GM12878 (cell line): Measurements from ENCODE around the gene CRYGN. TPM values are rescaled to one million over a fixed set of nuclear protein-coding genes. Genes with fewer than 3 reads are reported as not detected.

Experiments used
- ATAC-seq: fragments of 200-7000 bp; cut with Tn5 transposase; 3 replicates; pipeline ENCODE4 v1.9.1; 2020; ENCODE audit warnings: mild to moderate bottlenecking, moderate library complexity
- BruUV-seq: library from RNA; stranded (reverse); fragments of 400-500 nt; replicated peaks from 2 replicates; lab custom pipeline; 2021; lab: Mats Ljungman, UMichigan
- CTCF ChIA-PET: fragments of 300-600 bp; sonication (Branson Sonifier 250); formaldehyde crosslinking; extraction: SDS; loops from one replicate; lab custom pipeline; 2021; ENCODE audit warnings: inconsistent platforms; lab: Yijun Ruan, JAX
- POLR2A ChIA-PET: fragments of 350-600 bp; formaldehyde crosslinking; extraction: SDS; loops from one replicate; lab custom pipeline; 2021; ENCODE audit warnings: inconsistent platforms; lab: Charles Lee
- RAD21 ChIA-PET: fragments of 300-600 bp; sonication (Branson Sonifier 250); formaldehyde crosslinking; loops from one replicate; lab custom pipeline; 2023; ENCODE audit warnings: antibody characterized with exemption; ENCODE audit not compliant: unreplicated experiment; lab: Charles Lee
- SMC1A ChIA-PET: fragments of 300-600 bp; sonication (Branson Sonifier 250); formaldehyde crosslinking; loops from one replicate; lab custom pipeline; 2023; ENCODE audit not compliant: unreplicated experiment, uncharacterized antibody; lab: Charles Lee
- DNase-seq: peaks from one replicate; pipeline ENCODE4 v3.0.0-alpha.2; 2011; ENCODE audit warnings: low read depth, low spot score
- FAIRE-seq: peaks from 3 replicates; lab custom pipeline; 2011; peaks lifted over from hg19 to GRCh38; lab: Jason Lieb, UNC
- H2AFZ ChIP-seq: 2 replicates; pipeline ENCODE4 v1.6.0; 2011; ENCODE audit warnings: low read depth, low read length, control low read depth; ENCODE audit not compliant: control insufficient read depth
- H3K27ac ChIP-seq: 2 replicates; pipeline ENCODE4 v1.5.1; 2011; ENCODE audit warnings: control low read depth; ENCODE audit not compliant: control insufficient read depth, insufficient read depth
- H3K27me3 ChIP-seq, 2 experiments: replicated peaks in 1 of 2; 2 replicates each; pipeline versions ENCODE4 v1.6.0 to v1.6.1; 2011; ENCODE audit warnings: low read length in 1 of 2; ENCODE audit not compliant: control insufficient read depth in 2 of 2, insufficient read depth in 2 of 2
- H3K36me3 ChIP-seq, 2 experiments: 2 replicates each; pipeline ENCODE4 v1.5.1; 2011; ENCODE audit warnings: low read length in 1 of 2; ENCODE audit not compliant: control insufficient read depth in 2 of 2, insufficient read depth in 2 of 2
- H3K4me1 ChIP-seq: 2 replicates; pipeline ENCODE4 v1.6.1; 2011; ENCODE audit warnings: mild to moderate bottlenecking, low read length, moderate library complexity, mixed read lengths; ENCODE audit not compliant: control insufficient read depth, insufficient read depth
- H3K4me2 ChIP-seq: 2 replicates; pipeline ENCODE4 v1.6.0; 2011; ENCODE audit warnings: control low read depth; ENCODE audit not compliant: control insufficient read depth, insufficient read depth
- H3K4me3 ChIP-seq: fragments of 200-600 bp; sonication (generic); 2 replicates; pipeline ENCODE4 v1.5.1; 2016
- H3K79me2 ChIP-seq: 2 replicates; pipeline ENCODE4 v1.6.0; 2011; ENCODE audit warnings: low read length; ENCODE audit not compliant: control insufficient read depth, insufficient read depth
- H3K9ac ChIP-seq: 2 replicates; pipeline ENCODE4 v1.8.0; 2011; ENCODE audit warnings: low read length, control low read depth, mixed read lengths; ENCODE audit not compliant: control insufficient read depth, insufficient read depth
- H3K9me3 ChIP-seq: replicated peaks from 3 replicates; pipeline ENCODE4 v1.5.1; 2011; ENCODE audit warnings: mild to moderate bottlenecking, low read length; ENCODE audit not compliant: control insufficient read depth, insufficient read depth
- H4K20me1 ChIP-seq: 2 replicates; pipeline ENCODE4 v1.6.0; 2011; ENCODE audit not compliant: control insufficient read depth, insufficient read depth
- BMI1 ChIP-seq: fragments of 450-650 bp; IDR thresholded peaks from 2 replicates; pipeline ENCODE4 v1.6.1; 2016; ENCODE audit warnings: mild to moderate bottlenecking, moderate library complexity, borderline replicate concordance
- FOXK2 ChIP-seq: fragments of 450-650 bp; IDR thresholded peaks from 2 replicates; pipeline ENCODE4 v1.6.1; 2017; ENCODE audit warnings: mild to moderate bottlenecking, moderate library complexity
- MTA3 ChIP-seq: IDR thresholded peaks from 2 replicates; pipeline ENCODE4 v1.6.1; 2012; ENCODE audit warnings: low read length, inconsistent platforms, borderline replicate concordance
- MYB ChIP-seq: fragments of 150-350 bp; IDR thresholded peaks from 2 replicates; pipeline ENCODE4 v1.6.1; 2014; ENCODE audit warnings: mild to moderate bottlenecking, low read depth, low read length, borderline replicate concordance
- PML ChIP-seq: IDR thresholded peaks from 2 replicates; pipeline ENCODE4 v1.6.1; 2012; ENCODE audit warnings: low read length, inconsistent platforms
- POLR2A ChIP-seq: IDR thresholded peaks from 2 replicates; pipeline ENCODE4 v1.6.1; 2011; ENCODE audit warnings: low read depth, mild to moderate bottlenecking, low read length
- POU2F2 ChIP-seq: IDR thresholded peaks from 3 replicates; pipeline ENCODE4 v1.6.1; 2011; ENCODE audit warnings: low read depth, mild to moderate bottlenecking, low read length, borderline replicate concordance
- RBBP5 ChIP-seq: fragments of 200-600 bp; sonication (generic); conservative IDR thresholded peaks from 2 replicates; pipeline ENCODE4 v1.6.1; 2016
- WRNIP1 ChIP-seq: IDR thresholded peaks from 2 replicates; pipeline ENCODE4 v1.6.1; 2011; ENCODE audit warnings: low read depth, low read length, improper control_type of control experiment, borderline replicate concordance
- YBX1 ChIP-seq: fragments of 450-650 bp; IDR thresholded peaks from 2 replicates; pipeline ENCODE4 v1.6.1; 2016; ENCODE audit warnings: antibody characterized with exemption
- WGBS: methylation state at CpG from one replicate; pipeline ENCODE4 v1.1.6; 2016; ENCODE audit warnings: low lambda C conversion rate; ENCODE audit not compliant: insufficient replicate concordance, insufficient coverage; ENCODE audit errors: missing lambda C conversion rate; 5-methylcytosine and 5-hydroxymethylcytosine counted together
- in situ Hi-C: fragments of 300-500 bp; cut with MboI; formaldehyde crosslinking; loops from 9 replicates; pipeline ENCODE4 v1.14.3; 2018; ENCODE audit warnings: mixed read lengths
- intact Hi-C: fragments of 100-400 bp; cut with micrococcal nuclease; formaldehyde crosslinking; loops from one replicate; pipeline ENCODE4 v1.14.2; 2022; ENCODE audit not compliant: unreplicated experiment
- polyA plus RNA-seq, 11 experiments: library from polyadenylated mRNA; depleted of rRNA in 4 of 11; unstranded in 6 of 11; stranded (reverse) in 5 of 11; fragments of >200 nt; fragmentation: Nextera tagmentation in 4 of 11; fragmentation: Illumina TruSeq in 1 of 11; extraction: Ambion mirVana in 4 of 11; extraction: Trizol in 1 of 11; gene quantifications; 1 replicate in 1 of 11; 2 replicates in 10 of 11; pipeline versions ENCODE4 v1.2.1 to v1.2.3, GENCODE V29; 2011 to 2016; ENCODE audit warnings: inconsistent platforms in 2 of 11, missing spikeins in 2 of 11, low read depth in 1 of 11
- total RNA-seq, 4 experiments: library from RNA; depleted of rRNA in 3 of 4; stranded (reverse); fragments of >200 nt in 3 of 4; fragmentation: Illumina TruSeq in 1 of 4; extraction: Trizol in 1 of 4; gene quantifications; 2 replicates each; pipeline versions ENCODE4 v1.2.1 to v1.2.3, GENCODE V29; 2013 to 2021
- TF ChIP-seq, protein P1 (sequence below): fragments of 150-350 bp; IDR thresholded peaks from 2 replicates; pipeline ENCODE4 v1.6.1; 2016; ENCODE audit warnings: low read depth, low read length

CRYGN gene
- total and polyA plus RNA-seq, 10 of the 15 experiments (the other 5 are each of a cell fraction or from before 2014, with no cell fraction given): not detected

- ChIA-PET POLR2A (no interaction called here), CTCF (interaction anchor here (0.6 to 1.6 kb wide), 2 partner anchors 12 to 68 kb away, joined by 3 to 4 read pairs; no protein-coding TSS in a partner anchor), RAD21 (interaction anchor here (0.8 to 1.2 kb wide), 2 partner anchors 12 to 197 kb away, joined by 3 read pairs; no protein-coding TSS in a partner anchor), SMC1A (no interaction called here)
- no peak overlapping the region for H3K4me2 ChIP-seq
- intact Hi-C loops (no loop called here), in situ Hi-C loops (no loop called here)
- ATAC-seq (no peak), FAIRE-seq (no peak), DNase-seq (no peak)
- BruUV-seq: no TSS peak
- 46% methylated on average over 9 of the region's 9 CpGs for WGBS
- H3K9ac ChIP-seq: no peak overlapping the region
- peaks cover 8% of the 10 kb centered on the region for H3K4me1 ChIP-seq
- no peak overlapping the region for H2AFZ ChIP-seq
- no peaks in the 10 kb centered on the region for H3K79me2 ChIP-seq
- peaks cover 0 to 2% of the 10 kb centered on the region in 2 experiments; a peak in 2 of 4 replicates for H3K27me3 ChIP-seq
- no peaks in the 10 kb centered on the region for H3K36me3 ChIP-seq
- TF ChIP-seq PML (no peak), POU2F2 (no peak)
- H3K4me3 ChIP-seq: no peak overlapping the region
- H3K27ac ChIP-seq: no peak overlapping the region
- no peaks in the 10 kb centered on the region for H3K9me3 ChIP-seq
- H4K20me1 ChIP-seq: no peaks in the 10 kb centered on the region
Observed at GRCh38 chr7:151436446-151437158, 3.3 kb downstream of the CRYGN start.

DNA sequence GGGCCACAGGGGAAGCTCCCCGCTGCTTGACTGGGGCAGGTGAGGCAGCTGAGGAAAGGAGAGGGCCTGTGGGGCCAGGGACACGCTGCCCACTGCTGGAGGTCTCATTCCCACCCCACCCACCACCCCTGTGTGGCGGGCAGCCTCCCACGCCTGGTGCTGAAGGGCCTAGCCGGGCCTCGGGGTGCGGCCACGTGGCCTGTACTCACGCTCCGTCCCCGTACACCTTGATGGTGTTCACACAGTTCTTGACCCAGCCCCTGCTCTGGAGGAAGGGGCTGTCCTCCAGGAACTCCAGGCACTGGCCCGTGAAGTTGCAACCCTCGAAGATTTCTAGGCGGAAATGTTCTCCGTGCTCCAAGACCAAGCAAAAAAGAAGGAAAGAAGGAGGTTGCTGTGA, 4.0 kb downstream of the CRYGN start:
- H3K4me1 ChIP-seq: peaks cover 8% of the 10 kb centered on the region
- DNase-seq: no peak
- no peaks in the 10 kb centered on the region for H3K9me3 ChIP-seq
- WGBS: 68% methylated on average over 12 of the region's 15 CpGs
- in situ Hi-C loops (no loop called here), intact Hi-C loops (no loop called here)
- no TSS peak for BruUV-seq
- ChIA-PET POLR2A (no interaction called here), CTCF (no interaction called here), SMC1A (no interaction called here), RAD21 (interaction anchor here (0.8 kb wide), 1 partner anchor 197 kb away, joined by 3 read pairs; no protein-coding TSS in a partner anchor)
- no peak overlapping the region for H3K4me2 ChIP-seq
- no peaks in the 10 kb centered on the region for H4K20me1 ChIP-seq
- no peak overlapping the region for H3K9ac ChIP-seq
- no peak overlapping the region for H2AFZ ChIP-seq
- no peak overlapping the region for H3K4me3 ChIP-seq
- H3K27ac ChIP-seq: no peak overlapping the region
- no peak for FAIRE-seq
- no peak for ATAC-seq
- no peaks in the 10 kb centered on the region for H3K79me2 ChIP-seq
- H3K27me3 ChIP-seq: peaks cover 0 to 2% of the 10 kb centered on the region in 2 experiments; a peak in 2 of 4 replicates
- TF ChIP-seq BMI1 (no peak), WRNIP1 (no peak), FOXK2 (no peak), MYB (no peak), YBX1 (no peak), RBBP5 (no peak), POLR2A (no peak), MTA3 (no peak)
- TF ChIP-seq, protein P1, sequence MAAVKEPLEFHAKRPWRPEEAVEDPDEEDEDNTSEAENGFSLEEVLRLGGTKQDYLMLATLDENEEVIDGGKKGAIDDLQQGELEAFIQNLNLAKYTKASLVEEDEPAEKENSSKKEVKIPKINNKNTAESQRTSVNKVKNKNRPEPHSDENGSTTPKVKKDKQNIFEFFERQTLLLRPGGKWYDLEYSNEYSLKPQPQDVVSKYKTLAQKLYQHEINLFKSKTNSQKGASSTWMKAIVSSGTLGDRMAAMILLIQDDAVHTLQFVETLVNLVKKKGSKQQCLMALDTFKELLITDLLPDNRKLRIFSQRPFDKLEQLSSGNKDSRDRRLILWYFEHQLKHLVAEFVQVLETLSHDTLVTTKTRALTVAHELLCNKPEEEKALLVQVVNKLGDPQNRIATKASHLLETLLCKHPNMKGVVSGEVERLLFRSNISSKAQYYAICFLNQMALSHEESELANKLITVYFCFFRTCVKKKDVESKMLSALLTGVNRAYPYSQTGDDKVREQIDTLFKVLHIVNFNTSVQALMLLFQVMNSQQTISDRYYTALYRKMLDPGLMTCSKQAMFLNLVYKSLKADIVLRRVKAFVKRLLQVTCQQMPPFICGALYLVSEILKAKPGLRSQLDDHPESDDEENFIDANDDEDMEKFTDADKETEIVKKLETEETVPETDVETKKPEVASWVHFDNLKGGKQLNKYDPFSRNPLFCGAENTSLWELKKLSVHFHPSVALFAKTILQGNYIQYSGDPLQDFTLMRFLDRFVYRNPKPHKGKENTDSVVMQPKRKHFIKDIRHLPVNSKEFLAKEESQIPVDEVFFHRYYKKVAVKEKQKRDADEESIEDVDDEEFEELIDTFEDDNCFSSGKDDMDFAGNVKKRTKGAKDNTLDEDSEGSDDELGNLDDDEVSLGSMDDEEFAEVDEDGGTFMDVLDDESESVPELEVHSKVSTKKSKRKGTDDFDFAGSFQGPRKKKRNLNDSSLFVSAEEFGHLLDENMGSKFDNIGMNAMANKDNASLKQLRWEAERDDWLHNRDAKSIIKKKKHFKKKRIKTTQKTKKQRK: no peak
- TF ChIP-seq, all 136 proteins: peak for 0
- H3K36me3 ChIP-seq: no peaks in the 10 kb centered on the region
